B cell (primary cell): ENCODE measurements around the gene LMBR1L. TPM values are rescaled to one million over a fixed set of nuclear protein-coding genes. Genes with fewer than 3 reads are reported as not detected.

Experiments used
- ATAC-seq: fragments of 200-7000 bp; cut with Tn5 transposase; one replicate; pipeline ENCODE4 v1.10.0; 2021; ENCODE audit warnings: low read depth, mild to moderate bottlenecking, moderate number of reproducible peaks, moderate library complexity
- CTCF ChIA-PET: fragments of 350-600 bp; sonication (Branson Sonifier 250); formaldehyde crosslinking; loops from one replicate; lab custom pipeline; 2021; ENCODE audit warnings: antibody characterized with exemption, inconsistent platforms; lab: Charles Lee
- POLR2A ChIA-PET: fragments of 350-600 bp; sonication (Branson Sonifier 250); formaldehyde crosslinking; loops from one replicate; lab custom pipeline; 2021; ENCODE audit warnings: antibody characterized with exemption; lab: Charles Lee
- DNase-seq: peaks from one replicate; pipeline ENCODE4 v3.0.0; 2013
- H2AFZ ChIP-seq: 2 replicates; pipeline ENCODE4 v1.6.1; 2012; ENCODE audit warnings: mild to moderate bottlenecking, low read depth, low read length; ENCODE audit not compliant: insufficient read depth, poor library complexity, severe bottlenecking
- H3K27ac ChIP-seq, 2 donors: 1 replicate in 1 of 2; 2 replicates in 1 of 2; pipeline ENCODE4 v1.5.1; 2012 to 2013; ENCODE audit warnings: low read length in 2 of 2, mild to moderate bottlenecking in 2 of 2, moderate library complexity in 1 of 2
- H3K27me3 ChIP-seq, 4 experiments: fragments of 200-600 bp in 1 of 4; sonication (generic) in 1 of 4; replicated peaks in 1 of 4; 1 replicate in 2 of 4; 2 replicates in 2 of 4; pipeline versions ENCODE4 v1.6.1 to v1.7.0; 2013 to 2016; ENCODE audit warnings: low read length in 3 of 4, mild to moderate bottlenecking in 2 of 4, mixed read lengths in 1 of 4, moderate library complexity in 1 of 4; ENCODE audit not compliant: insufficient read depth in 4 of 4, control insufficient read depth in 3 of 4; ENCODE audit errors: control extremely low read depth in 1 of 4
- H3K36me3 ChIP-seq, 2 experiments: replicated peaks in 1 of 2; 1 replicate in 1 of 2; 2 replicates in 1 of 2; pipeline versions ENCODE4 v1.6.1 to v1.7.1; 2013; ENCODE audit warnings: low read length in 1 of 2; ENCODE audit not compliant: insufficient read depth in 2 of 2, control insufficient read depth in 1 of 2; ENCODE audit errors: control extremely low read depth in 1 of 2, extremely low read depth in 1 of 2
- H3K4me1 ChIP-seq, 2 donors: fragments of 200-600 bp in 1 of 2; sonication (generic) in 1 of 2; 1 replicate in 1 of 2; 2 replicates in 1 of 2; pipeline versions ENCODE4 v1.5.1 to v1.6.1; 2013 to 2017; ENCODE audit warnings: low read length in 2 of 2; ENCODE audit not compliant: control insufficient read depth in 2 of 2, insufficient read depth in 2 of 2
- H3K4me2 ChIP-seq: replicated peaks from 2 replicates; pipeline ENCODE3; 2012; ENCODE audit warnings: mild to moderate bottlenecking, low read depth, low read length; ENCODE audit not compliant: poor library complexity, severe bottlenecking
- H3K4me3 ChIP-seq, 5 experiments: fragments of 200-600 bp in 1 of 5; sonication (generic) in 1 of 5; 1 replicate in 3 of 5; 2 replicates in 2 of 5; pipeline versions ENCODE4 v1.5.1 to v1.7.0; 2011 to 2016; ENCODE audit warnings: low read length in 4 of 5, mild to moderate bottlenecking in 4 of 5, low read depth in 2 of 5, control low read depth in 1 of 5, moderate library complexity in 1 of 5; ENCODE audit not compliant: insufficient read depth in 1 of 5; ENCODE audit errors: control extremely low read depth in 1 of 5, extremely low read depth in 1 of 5
- H3K79me2 ChIP-seq: fragments of 200-600 bp; sonication (generic); one replicate; pipeline ENCODE4 v1.6.0; 2016; ENCODE audit warnings: low read length; ENCODE audit not compliant: control insufficient read depth, insufficient read depth
- H3K9ac ChIP-seq: fragments of 200-600 bp; sonication (generic); 2 replicates; pipeline ENCODE4 v1.6.1; 2017; ENCODE audit warnings: mild to moderate bottlenecking, low read length, moderate library complexity
- H3K9me3 ChIP-seq, 3 donors: one replicate each; pipeline versions ENCODE4 v1.6.1 to v1.7.1; 2013; ENCODE audit warnings: low read length in 2 of 3; ENCODE audit not compliant: control insufficient read depth in 2 of 3, insufficient read depth in 1 of 3; ENCODE audit errors: control extremely low read depth in 1 of 3
- H4K20me1 ChIP-seq: 2 replicates; pipeline ENCODE4 v1.6.0; 2012; ENCODE audit warnings: mild to moderate bottlenecking, low read length; ENCODE audit not compliant: insufficient read depth, control insufficient read depth, poor library complexity, severe bottlenecking
- H3K27ac Mint-ChIP-seq: one replicate; pipeline ENCODE4 v1.8.0; 2021; ENCODE audit warnings: mixed read lengths
- H3K27me3 Mint-ChIP-seq: one replicate; pipeline ENCODE4 v1.8.0; 2021; ENCODE audit warnings: mixed read lengths
- H3K4me1 Mint-ChIP-seq: one replicate; pipeline ENCODE4 v1.8.0; 2021; ENCODE audit warnings: mixed read lengths
- H3K4me3 Mint-ChIP-seq: one replicate; pipeline ENCODE4 v1.8.0; 2021; ENCODE audit warnings: mixed read lengths
- H3K9me3 Mint-ChIP-seq: one replicate; pipeline ENCODE4 v1.8.0; 2022; ENCODE audit warnings: mixed read lengths; ENCODE audit not compliant: insufficient read depth
- CTCF ChIP-seq: fragments of 200-600 bp; IDR thresholded peaks from one replicate; pipeline ENCODE4 v1.8.0; 2022; ENCODE audit warnings: antibody characterized with exemption, mild to moderate bottlenecking
- EZH2 ChIP-seq: IDR thresholded peaks from 2 replicates; pipeline ENCODE4 v1.6.1; 2012; ENCODE audit warnings: borderline replicate concordance, low read depth, mild to moderate bottlenecking, moderate library complexity, low read length; ENCODE audit not compliant: insufficient read depth, poor library complexity, severe bottlenecking
- WGBS: methylation state at CpG from one replicate; pipeline ENCODE4 v1.1.5; 2013; ENCODE audit warnings: missing lambda C conversion rate; ENCODE audit not compliant: insufficient coverage; 5-methylcytosine and 5-hydroxymethylcytosine counted together
- intact Hi-C: fragments of 100-400 bp; cut with micrococcal nuclease; formaldehyde crosslinking; loops from one replicate; pipeline ENCODE4 v1.10.0; 2022
- polyA plus RNA-seq: library from polyadenylated mRNA; depleted of rRNA; stranded (reverse); fragments of >200 nt; gene quantifications from 2 replicates; pipeline ENCODE4 v1.2.3, GENCODE V29; 2012
- total RNA-seq, 2 donors: library from RNA; stranded (reverse); fragments of 120-200 nt in 1 of 2; gene quantifications; 1 replicate in 1 of 2; 2 replicates in 1 of 2; pipeline versions ENCODE4 v1.2.3 to v1.2.4, GENCODE V29; 2013 to 2022

The LMBR1L gene
- total and polyA plus RNA-seq, 2 donors (not counting 1 experiment from before 2014, with no cell fraction given): 133 to 187 TPM

- no peak for TF ChIP-seq EZH2
- TF ChIP-seq CTCF: no peak
- Histone ChIP-seq H3K9me3 (no peaks in the 10 kb centered on the region), H4K20me1 (peaks cover 83% of the 10 kb centered on the region), H3K27me3 (no peaks in the 10 kb centered on the region), H3K4me3 (no peak overlapping the region), H3K4me2 (no peak overlapping the region), H3K9ac (no peak overlapping the region), H3K36me3 (peaks cover 0 to 86% of the 10 kb centered on the region in 2 experiments), H3K4me1 (peaks cover 14 to 15% of the 10 kb centered on the region in 2 donors), H3K27ac (no peak overlapping the region), H2AFZ (no peak overlapping the region), H3K79me2 (peaks cover 85% of the 10 kb centered on the region)
- intact Hi-C loops: no loop called here
- no peaks in the 10 kb centered on the region for H3K27me3 Mint-ChIP-seq
- ATAC-seq (no peak), DNase-seq (no peak)
- ChIA-PET POLR2A (no interaction called here), CTCF (no interaction called here)
- no peaks in the 10 kb centered on the region for H3K9me3 Mint-ChIP-seq
- no peak overlapping the region for H3K27ac Mint-ChIP-seq
- 96% methylated on average over 15 of the region's 18 CpGs for WGBS
- H3K4me1 Mint-ChIP-seq: peaks cover 19% of the 10 kb centered on the region
- no peak overlapping the region for H3K4me3 Mint-ChIP-seq
These were observed 59.3 kb downstream of the LMBR1L start for GRCh38 chr12:49051373-49051764.

GRCh38 chr12:49050507-49051372 is 59.9 kb downstream of the LMBR1L start:
- Mint-ChIP-seq H3K27me3 (no peaks in the 10 kb centered on the region), H3K27ac (no peak overlapping the region), H3K4me1 (peaks cover 13% of the 10 kb centered on the region), H3K9me3 (no peaks in the 10 kb centered on the region), H3K4me3 (no peak overlapping the region)
- ChIA-PET CTCF (interaction anchor here (0.9 kb wide), 2 partner anchors 14 to 19 kb away, joined by 3 read pairs; no protein-coding TSS in a partner anchor), POLR2A (interaction anchor here (0.5 kb wide), 1 partner anchor 959 kb away, joined by 5 read pairs; no protein-coding TSS in a partner anchor)
- no peak for ATAC-seq
- Histone ChIP-seq H3K4me3 (no peak overlapping the region), H3K27ac (no peak overlapping the region), H3K79me2 (peaks cover 83% of the 10 kb centered on the region), H4K20me1 (peaks cover 77% of the 10 kb centered on the region), H3K9ac (no peak overlapping the region), H3K27me3 (no peaks in the 10 kb centered on the region), H3K36me3 (peaks cover 2 to 93% of the 10 kb centered on the region in 2 experiments), H3K9me3 (no peaks in the 10 kb centered on the region), H3K4me2 (no peak overlapping the region), H2AFZ (no peak overlapping the region), H3K4me1 (peaks cover 8 to 9% of the 10 kb centered on the region in 2 donors)
- intact Hi-C loops: no loop called here
- DNase-seq: no peak
- TF ChIP-seq EZH2: no peak
- TF ChIP-seq CTCF: no peak
- WGBS: 94% methylated on average over 10 of the region's 13 CpGs
